ENCODE results near the gene KCTD10. TPM values are rescaled to one million over a fixed set of nuclear protein-coding genes. Genes with fewer than 3 reads are reported as not detected.

KCTD10 gene
- polyA plus RNA-seq, 1 of the 3 experiments (the other 2 are of a cell fraction): 66.9 TPM

GRCh38 chr12:109432842-109433304 is 44.2 kb downstream of the KCTD10 start:
- Histone ChIP-seq H3K9ac (no peak overlapping the region), H3K4me2 (no peak overlapping the region), H3K79me2 (ENCODE audit: insufficient read depth) (no peaks in the 10 kb centered on the region), H3K27me3 (ENCODE audit: insufficient read depth) (no peaks in the 10 kb centered on the region), H3K9me2 (no peaks in the 10 kb centered on the region), H3F3A (replicated peaks; ENCODE audit: insufficient read depth) (no peaks in the 10 kb centered on the region), H3K27ac (ENCODE audit: low read depth in 2 of 2, low read length in 1 of 2) (no peak overlapping the region), H4K20me1 (ENCODE audit: insufficient read depth) (no peaks in the 10 kb centered on the region), H3K9me3 (no peaks in the 10 kb centered on the region), H2AFZ (ENCODE audit: low read depth) (no peak overlapping the region), H3K36me3 (replicated peaks in 1 of 2; ENCODE audit: control insufficient read depth in 1 of 2, insufficient read depth in 2 of 2, low read length in 1 of 2) (no peaks in the 10 kb centered on the region), H3K4me1 (ENCODE audit: control insufficient read depth in 1 of 2, insufficient read depth in 2 of 2, low read depth in 1 of 2, low read length in 1 of 2) (no peaks in the 10 kb centered on the region; a peak in 1 of 4 replicates), H3K4me3 (ENCODE audit: low read depth in 2 of 2, low read length in 1 of 2) (no peak overlapping the region; a peak in 1 of 4 replicates)
- ChIA-PET CTCF (interaction anchor here (0.6 to 2.9 kb wide), 38 partner anchors 9 to 489 kb away, joined by 3 to 16 read pairs (median 5); partner anchors contain the start of genes KCTD10 and UBE3B), POLR2A (no interaction called here)
- WGBS (ENCODE audit: low lambda C conversion rate): 31% methylated on average over 14 of the region's 14 CpGs
- peak; percentile 65 for DNase-seq
- TF ChIP-seq RCOR1 (IDR thresholded peaks at IDR 0.05; ENCODE audit: low read length) (no peak), TEAD4 (IDR thresholded peaks at IDR 0.05; ENCODE audit: borderline replicate concordance, insufficient read depth) (no peak), RAD21 (IDR thresholded peaks at IDR 0.05; ENCODE audit: low read length) (peak; percentile 67), SMC3 (IDR thresholded peaks at IDR 0.05; ENCODE audit: low read depth, low read length) (peak; percentile 70), CTCF (IDR thresholded peaks at IDR 0.05) (peak; percentile 80), RFX5 (IDR thresholded peaks at IDR 0.05; ENCODE audit: low read length) (no peak)

- TF ChIP-seq ZBTB33 (IDR thresholded peaks at IDR 0.05; ENCODE audit: borderline replicate concordance, low read depth) (no peak), RXRA (IDR thresholded peaks at IDR 0.05; ENCODE audit: borderline replicate concordance, low read depth) (no peak), MEF2A (IDR thresholded peaks at IDR 0.05; ENCODE audit: borderline replicate concordance, low read depth) (no peak), RAD21 (IDR thresholded peaks at IDR 0.05; ENCODE audit: low read length) (no peak), RCOR1 (IDR thresholded peaks at IDR 0.05; ENCODE audit: low read length) (no peak), FOSL2 (IDR thresholded peaks at IDR 0.05; ENCODE audit: borderline replicate concordance, low read depth) (no peak), MAX (IDR thresholded peaks at IDR 0.05; ENCODE audit: low read depth) (no peak), YY1 (IDR thresholded peaks at IDR 0.05; ENCODE audit: low read depth) (no peak), USF1 (IDR thresholded peaks at IDR 0.05; ENCODE audit: borderline replicate concordance, low read depth) (no peak), USF2 (IDR thresholded peaks at IDR 0.05; ENCODE audit: borderline replicate concordance, low read depth, low read length) (no peak), ELF1 (IDR thresholded peaks at IDR 0.05) (no peak), GATA2 (CRISPR knock-in tag; IDR thresholded peaks at IDR 0.05) (no peak), TCF12 (IDR thresholded peaks at IDR 0.05) (no peak)
- ChIA-PET CTCF (interaction anchor here (0.6 to 2.9 kb wide), 33 partner anchors 9 to 489 kb away, joined by 3 to 16 read pairs (median 5); partner anchors contain the start of genes KCTD10 and UBE3B), POLR2A (no interaction called here)
These were observed 44.7 kb downstream of the KCTD10 start for GRCh38 chr12:109432431-109432830.

More at GRCh38 chr12:109432431-109432830, 44.7 kb downstream of the KCTD10 start:
- Histone ChIP-seq H3K79me2 (ENCODE audit: insufficient read depth) (no peaks in the 10 kb centered on the region), H3K4me1 (ENCODE audit: control insufficient read depth in 1 of 2, insufficient read depth in 2 of 2, low read depth in 1 of 2, low read length in 1 of 2) (no peaks in the 10 kb centered on the region; a peak in 1 of 4 replicates), H3K9ac (no peak overlapping the region), H3K36me3 (replicated peaks in 1 of 2; ENCODE audit: control insufficient read depth in 1 of 2, insufficient read depth in 2 of 2, low read length in 1 of 2) (no peaks in the 10 kb centered on the region), H2AFZ (ENCODE audit: low read depth) (no peak overlapping the region), H3K27ac (ENCODE audit: low read depth in 2 of 2, low read length in 1 of 2) (no peak overlapping the region), H3K4me3 (ENCODE audit: low read depth in 2 of 2, low read length in 1 of 2) (no peak overlapping the region; a peak in 1 of 4 replicates), H4K20me1 (ENCODE audit: insufficient read depth) (no peaks in the 10 kb centered on the region), H3K9me2 (no peaks in the 10 kb centered on the region), H3K27me3 (ENCODE audit: insufficient read depth) (no peaks in the 10 kb centered on the region), H3F3A (replicated peaks; ENCODE audit: insufficient read depth) (no peaks in the 10 kb centered on the region), H3K9me3 (no peaks in the 10 kb centered on the region), H3K4me2 (no peak overlapping the region)
- DNase-seq: no peak
- WGBS (ENCODE audit: low lambda C conversion rate): 39% methylated on average over 6 of the region's 6 CpGs
